Measurements from ENCODE around the gene PAFAH1B1. TPM values are rescaled to one million over a fixed set of nuclear protein-coding genes. Genes with fewer than 3 reads are reported as not detected.

The PAFAH1B1 gene
- total RNA-seq, 1 donor from 2014 or later = 60.8 TPM

DNA sequence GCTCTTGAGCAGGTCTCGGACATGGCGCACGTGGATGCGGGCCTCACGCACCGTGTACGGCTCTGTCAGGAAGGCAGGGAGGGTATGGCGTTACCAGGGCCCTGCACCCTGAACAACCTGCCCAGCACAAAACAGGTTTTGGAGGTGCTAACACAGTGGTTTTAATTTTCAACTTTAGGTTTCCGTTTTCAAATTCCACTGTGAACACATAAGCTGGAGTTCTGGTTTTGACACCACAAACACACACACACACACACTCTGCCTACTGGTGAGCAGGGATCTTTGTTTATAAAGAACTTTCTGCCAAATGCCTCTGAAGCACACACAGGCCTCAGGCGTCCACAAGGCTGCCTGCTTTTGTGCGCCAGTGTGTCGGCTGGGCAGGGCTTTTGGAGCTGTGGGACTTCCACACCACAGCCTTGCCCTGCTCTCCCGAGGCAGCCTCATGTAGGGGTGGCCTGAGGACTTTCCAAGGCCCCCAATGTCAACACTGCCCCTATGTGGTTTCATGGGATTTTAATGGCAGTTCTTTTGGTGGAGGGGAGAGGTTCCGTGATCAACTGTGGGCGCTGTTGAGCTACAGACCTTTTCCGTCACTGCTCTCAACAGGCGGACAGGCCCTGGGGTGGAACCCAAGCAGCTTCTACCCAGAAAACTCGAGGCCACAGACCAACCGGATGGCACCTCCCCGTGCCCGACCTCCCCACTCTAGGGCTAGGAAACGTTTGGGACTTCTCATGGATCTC, 108.7 kb downstream of the PAFAH1B1 start:
- no peak for DNase-seq (ENCODE audit: low read depth)
- TF ChIP-seq, protein P1, sequence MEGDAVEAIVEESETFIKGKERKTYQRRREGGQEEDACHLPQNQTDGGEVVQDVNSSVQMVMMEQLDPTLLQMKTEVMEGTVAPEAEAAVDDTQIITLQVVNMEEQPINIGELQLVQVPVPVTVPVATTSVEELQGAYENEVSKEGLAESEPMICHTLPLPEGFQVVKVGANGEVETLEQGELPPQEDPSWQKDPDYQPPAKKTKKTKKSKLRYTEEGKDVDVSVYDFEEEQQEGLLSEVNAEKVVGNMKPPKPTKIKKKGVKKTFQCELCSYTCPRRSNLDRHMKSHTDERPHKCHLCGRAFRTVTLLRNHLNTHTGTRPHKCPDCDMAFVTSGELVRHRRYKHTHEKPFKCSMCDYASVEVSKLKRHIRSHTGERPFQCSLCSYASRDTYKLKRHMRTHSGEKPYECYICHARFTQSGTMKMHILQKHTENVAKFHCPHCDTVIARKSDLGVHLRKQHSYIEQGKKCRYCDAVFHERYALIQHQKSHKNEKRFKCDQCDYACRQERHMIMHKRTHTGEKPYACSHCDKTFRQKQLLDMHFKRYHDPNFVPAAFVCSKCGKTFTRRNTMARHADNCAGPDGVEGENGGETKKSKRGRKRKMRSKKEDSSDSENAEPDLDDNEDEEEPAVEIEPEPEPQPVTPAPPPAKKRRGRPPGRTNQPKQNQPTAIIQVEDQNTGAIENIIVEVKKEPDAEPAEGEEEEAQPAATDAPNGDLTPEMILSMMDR (conservative IDR thresholded peaks at IDR 0.05; ENCODE audit: low read depth, low read length) = no peak

GRCh38 chr17:2703181-2703580, 109.7 kb downstream of the PAFAH1B1 start:
- H3K4me3 ChIP-seq (ENCODE audit: low read depth, low read length) = no peak overlapping the region
- no peak for DNase-seq (ENCODE audit: low read depth)
- TF ChIP-seq, protein P1 (conservative IDR thresholded peaks at IDR 0.05; ENCODE audit: low read depth, low read length) = no peak

More for the DNA sequence above, 108.7 kb downstream of the PAFAH1B1 start:
- H3K4me3 ChIP-seq (ENCODE audit: low read depth, low read length) = no peak overlapping the region

DNA sequence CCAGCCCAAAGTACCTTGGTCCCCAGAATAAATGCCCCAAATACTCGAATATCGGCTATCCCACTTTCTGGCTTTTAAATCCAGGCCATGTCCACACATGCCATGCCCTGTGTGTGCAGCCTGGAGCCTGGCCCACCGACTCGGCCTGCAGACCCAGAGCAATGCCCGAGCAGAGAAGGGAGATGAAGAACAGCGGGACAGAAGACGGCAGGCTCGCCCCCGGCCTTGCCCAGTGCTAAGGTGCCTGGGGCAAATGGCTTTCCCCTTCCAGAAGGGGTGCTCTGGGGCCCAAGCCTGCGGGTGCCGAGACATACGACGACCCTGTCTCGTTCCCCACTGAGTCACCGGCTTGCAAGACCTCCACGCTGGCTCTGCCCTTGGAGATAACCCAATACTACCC, 110.2 kb downstream of the PAFAH1B1 start:
- TF ChIP-seq, protein P1 (conservative IDR thresholded peaks at IDR 0.05; ENCODE audit: low read depth, low read length) = no peak
- H3K4me3 ChIP-seq (ENCODE audit: low read depth, low read length) = no peak overlapping the region
- DNase-seq (ENCODE audit: low read depth) = no peak

DNA sequence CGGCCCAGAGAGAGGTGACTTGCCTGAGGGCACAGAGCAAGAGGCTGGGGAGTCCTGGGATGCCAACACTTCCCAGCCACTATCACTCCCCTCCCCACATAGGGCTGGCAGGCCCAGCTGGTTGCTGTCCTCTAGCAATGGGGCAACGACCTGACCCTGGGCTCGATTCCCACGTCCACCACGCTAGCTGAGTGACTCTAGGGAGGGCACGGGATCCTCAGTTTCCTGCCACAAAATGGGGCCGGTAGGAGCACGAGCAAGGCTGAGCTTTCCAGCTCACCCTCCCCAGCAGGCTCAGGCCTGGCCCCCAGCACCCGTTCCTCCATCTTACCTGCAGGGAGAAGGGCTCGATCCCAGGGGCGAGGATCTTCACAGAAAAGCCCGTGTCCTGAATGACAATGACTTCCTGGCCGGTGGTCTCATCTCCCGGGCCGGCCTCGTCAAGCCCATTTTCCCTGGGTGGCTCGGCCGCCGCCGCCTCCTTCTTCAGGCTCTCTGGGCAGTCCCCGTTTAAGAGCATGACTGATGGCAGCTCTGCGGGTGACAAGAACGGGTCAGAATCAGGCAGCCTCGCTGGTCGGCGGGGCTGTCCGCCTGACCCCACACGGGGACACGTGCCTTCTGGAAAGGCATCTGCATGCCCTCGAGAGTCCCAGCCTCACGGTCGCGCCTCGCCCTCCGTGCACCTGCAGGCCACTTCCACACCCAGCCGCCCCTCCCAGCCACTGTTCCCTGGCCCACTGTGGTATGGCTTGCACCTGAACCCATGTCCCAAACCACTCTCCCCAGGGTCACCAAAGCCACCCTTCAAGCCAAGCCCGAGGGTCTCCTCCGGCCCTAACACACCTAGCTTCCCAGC, 110.8 kb downstream of the PAFAH1B1 start:
- DNase-seq (ENCODE audit: low read depth) = no peak
- H3K4me3 ChIP-seq (ENCODE audit: low read depth, low read length) = no peak overlapping the region
- TF ChIP-seq, protein P1 (conservative IDR thresholded peaks at IDR 0.05; ENCODE audit: low read depth, low read length) = no peak

DNA sequence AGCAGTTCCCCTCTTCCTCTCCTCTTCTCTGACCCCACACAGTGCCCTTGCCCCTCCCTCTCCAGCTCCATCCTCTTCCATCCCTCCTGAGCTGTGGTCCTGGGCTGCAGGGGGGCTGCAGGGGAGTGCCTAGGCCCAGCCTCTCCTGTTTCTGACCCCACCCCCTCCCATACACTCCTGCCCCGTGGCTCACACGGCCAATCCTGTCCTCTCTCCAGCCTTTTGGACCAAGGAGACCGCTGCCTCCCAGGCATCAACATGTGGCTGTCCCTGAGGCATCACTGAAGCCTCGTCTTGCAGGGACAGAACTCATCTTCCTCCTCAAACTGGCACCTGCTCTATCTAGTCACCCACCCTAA, 111.4 kb downstream of the PAFAH1B1 start:
- TF ChIP-seq, protein P1 (conservative IDR thresholded peaks at IDR 0.05; ENCODE audit: low read depth, low read length) = no peak
- H3K4me3 ChIP-seq (ENCODE audit: low read depth, low read length) = no peak overlapping the region
- DNase-seq (ENCODE audit: low read depth) = no peak

- H3K4me3 ChIP-seq (ENCODE audit: low read depth, low read length) = no peak overlapping the region
- TF ChIP-seq, protein P1 (conservative IDR thresholded peaks at IDR 0.05; ENCODE audit: low read depth, low read length) = no peak
- DNase-seq (ENCODE audit: low read depth) = no peak
Observed at GRCh38 chr17:2705263-2705662, 111.8 kb downstream of the PAFAH1B1 start.

All from epithelial cell of proximal tubule (primary cell).